ENCODE results near the gene SERINC2.

SERINC2 gene

GRCh38 chr1:31405578-31406245 lies 7.3 kb upstream of the SERINC2 start:
- no peaks in the 10 kb centered on the region for H3K4me1 ChIP-seq (ENCODE audit: insufficient read depth, low read length)
- H3K9ac ChIP-seq (ENCODE audit: low read length): no peak overlapping the region
- H3K27ac ChIP-seq (ENCODE audit: low read depth, low read length): no peak overlapping the region
- no peak overlapping the region for H3K4me3 ChIP-seq (ENCODE audit: low read depth in 1 of 2, low read length in 2 of 2)
- H3K27me3 ChIP-seq (ENCODE audit: control insufficient read depth in 1 of 2, insufficient read depth in 2 of 2, low read length in 2 of 2): peaks cover 6 to 10% of the 10 kb centered on the region in 2 donors
- H3K36me3 ChIP-seq (ENCODE audit: insufficient read depth, low read length): no peaks in the 10 kb centered on the region
- no peaks in the 10 kb centered on the region for H3K9me3 ChIP-seq (ENCODE audit: low read length)

GRCh38 chr1:31407029-31407626 lies 5.9 kb upstream of the SERINC2 start:
- Histone ChIP-seq H3K9ac (ENCODE audit: low read length) (no peak overlapping the region), H3K9me3 (ENCODE audit: low read length) (no peaks in the 10 kb centered on the region), H3K27ac (ENCODE audit: low read depth, low read length) (no peak overlapping the region), H3K27me3 (ENCODE audit: control insufficient read depth in 1 of 2, insufficient read depth in 2 of 2, low read length in 2 of 2) (peaks cover 19 to 24% of the 10 kb centered on the region in 2 donors), H3K36me3 (ENCODE audit: insufficient read depth, low read length) (no peaks in the 10 kb centered on the region), H3K4me1 (ENCODE audit: insufficient read depth, low read length) (no peaks in the 10 kb centered on the region), H3K4me3 (ENCODE audit: low read depth in 1 of 2, low read length in 2 of 2) (no peak overlapping the region)

- H3K27me3 ChIP-seq (ENCODE audit: control insufficient read depth in 1 of 2, insufficient read depth in 2 of 2, low read length in 2 of 2): peaks cover 26 to 40% of the 10 kb centered on the region in 2 donors
- H3K9ac ChIP-seq (ENCODE audit: low read length): no peak overlapping the region
- no peak overlapping the region for H3K27ac ChIP-seq (ENCODE audit: low read depth, low read length)
- no peaks in the 10 kb centered on the region for H3K9me3 ChIP-seq (ENCODE audit: low read length)
- H3K36me3 ChIP-seq (ENCODE audit: insufficient read depth, low read length): no peaks in the 10 kb centered on the region
- no peak overlapping the region for H3K4me3 ChIP-seq (ENCODE audit: low read depth in 1 of 2, low read length in 2 of 2)
- H3K4me1 ChIP-seq (ENCODE audit: insufficient read depth, low read length): no peaks in the 10 kb centered on the region
Measured at GRCh38 chr1:31408788-31409318, 4.2 kb upstream of the SERINC2 start.

GRCh38 chr1:31409946-31410858 lies 2.8 kb upstream of the SERINC2 start:
- H3K9me3 ChIP-seq (ENCODE audit: low read length): no peaks in the 10 kb centered on the region
- H3K27ac ChIP-seq (ENCODE audit: low read depth, low read length): no peak overlapping the region
- H3K27me3 ChIP-seq (ENCODE audit: control insufficient read depth in 1 of 2, insufficient read depth in 2 of 2, low read length in 2 of 2): peaks cover 26 to 53% of the 10 kb centered on the region in 2 donors
- H3K4me3 ChIP-seq (ENCODE audit: low read depth in 1 of 2, low read length in 2 of 2): no peak overlapping the region
- no peaks in the 10 kb centered on the region for H3K4me1 ChIP-seq (ENCODE audit: insufficient read depth, low read length)
- H3K9ac ChIP-seq (ENCODE audit: low read length): no peak overlapping the region
- no peaks in the 10 kb centered on the region for H3K36me3 ChIP-seq (ENCODE audit: insufficient read depth, low read length)

- no peak overlapping the region for H3K4me3 ChIP-seq (ENCODE audit: low read depth in 1 of 2, low read length in 2 of 2)
- no peak overlapping the region for H3K27ac ChIP-seq (ENCODE audit: low read depth, low read length)
- no peaks in the 10 kb centered on the region for H3K4me1 ChIP-seq (ENCODE audit: insufficient read depth, low read length)
- no peak overlapping the region for H3K9ac ChIP-seq (ENCODE audit: low read length)
- peaks cover 26 to 56% of the 10 kb centered on the region in 2 donors for H3K27me3 ChIP-seq (ENCODE audit: control insufficient read depth in 1 of 2, insufficient read depth in 2 of 2, low read length in 2 of 2)
- H3K36me3 ChIP-seq (ENCODE audit: insufficient read depth, low read length): no peaks in the 10 kb centered on the region
- no peaks in the 10 kb centered on the region for H3K9me3 ChIP-seq (ENCODE audit: low read length)
Measured at GRCh38 chr1:31410871-31411270, 2.1 kb upstream of the SERINC2 start.

GRCh38 chr1:31412205-31412604 lies 808 bp upstream of the SERINC2 start:
- H3K9me3 ChIP-seq (ENCODE audit: low read length): no peaks in the 10 kb centered on the region
- no peaks in the 10 kb centered on the region for H3K36me3 ChIP-seq (ENCODE audit: insufficient read depth, low read length)
- no peak overlapping the region for H3K27ac ChIP-seq (ENCODE audit: low read depth, low read length)
- H3K4me1 ChIP-seq (ENCODE audit: insufficient read depth, low read length): no peaks in the 10 kb centered on the region
- no peak overlapping the region for H3K4me3 ChIP-seq (ENCODE audit: low read depth in 1 of 2, low read length in 2 of 2)
- H3K27me3 ChIP-seq (ENCODE audit: control insufficient read depth in 1 of 2, insufficient read depth in 2 of 2, low read length in 2 of 2): peaks cover 26 to 56% of the 10 kb centered on the region in 2 donors
- no peak overlapping the region for H3K9ac ChIP-seq (ENCODE audit: low read length)

- H3K36me3 ChIP-seq (ENCODE audit: insufficient read depth, low read length): no peaks in the 10 kb centered on the region
- H3K27ac ChIP-seq (ENCODE audit: low read depth, low read length): no peak overlapping the region
- H3K9ac ChIP-seq (ENCODE audit: low read length): no peak overlapping the region
- peak overlapping the region; percentile 42 to 55 for H3K4me3 ChIP-seq (ENCODE audit: low read depth in 1 of 2, low read length in 2 of 2)
- H3K9me3 ChIP-seq (ENCODE audit: low read length): no peaks in the 10 kb centered on the region
- H3K27me3 ChIP-seq (ENCODE audit: control insufficient read depth in 1 of 2, insufficient read depth in 2 of 2, low read length in 2 of 2): peaks cover 26 to 56% of the 10 kb centered on the region in 2 donors
- H3K4me1 ChIP-seq (ENCODE audit: insufficient read depth, low read length): no peaks in the 10 kb centered on the region
Measured at GRCh38 chr1:31413405-31414001, 490 bp downstream of the SERINC2 start.

GRCh38 chr1:31414980-31415370 lies 2.0 kb downstream of the SERINC2 start:
- Histone ChIP-seq H3K4me1 (ENCODE audit: insufficient read depth, low read length) (no peaks in the 10 kb centered on the region), H3K27ac (ENCODE audit: low read depth, low read length) (no peak overlapping the region), H3K4me3 (ENCODE audit: low read depth in 1 of 2, low read length in 2 of 2) (no peak overlapping the region), H3K36me3 (ENCODE audit: insufficient read depth, low read length) (no peaks in the 10 kb centered on the region), H3K27me3 (ENCODE audit: control insufficient read depth in 1 of 2, insufficient read depth in 2 of 2, low read length in 2 of 2) (peaks cover 21 to 52% of the 10 kb centered on the region in 2 donors), H3K9ac (ENCODE audit: low read length) (no peak overlapping the region), H3K9me3 (ENCODE audit: low read length) (no peaks in the 10 kb centered on the region)

GRCh38 chr1:31415658-31416057 lies 2.6 kb downstream of the SERINC2 start:
- Histone ChIP-seq H3K27me3 (ENCODE audit: control insufficient read depth in 1 of 2, insufficient read depth in 2 of 2, low read length in 2 of 2) (peaks cover 20 to 47% of the 10 kb centered on the region in 2 donors), H3K9ac (ENCODE audit: low read length) (no peak overlapping the region), H3K36me3 (ENCODE audit: insufficient read depth, low read length) (no peaks in the 10 kb centered on the region), H3K27ac (ENCODE audit: low read depth, low read length) (no peak overlapping the region), H3K4me1 (ENCODE audit: insufficient read depth, low read length) (no peaks in the 10 kb centered on the region), H3K4me3 (ENCODE audit: low read depth in 1 of 2, low read length in 2 of 2) (no peak overlapping the region), H3K9me3 (ENCODE audit: low read length) (no peaks in the 10 kb centered on the region)

GRCh38 chr1:31416101-31416736 lies 3.2 kb downstream of the SERINC2 start:
- Histone ChIP-seq H3K4me1 (ENCODE audit: insufficient read depth, low read length) (no peaks in the 10 kb centered on the region), H3K9me3 (ENCODE audit: low read length) (no peaks in the 10 kb centered on the region), H3K4me3 (ENCODE audit: low read depth in 1 of 2, low read length in 2 of 2) (no peak overlapping the region), H3K36me3 (ENCODE audit: insufficient read depth, low read length) (no peaks in the 10 kb centered on the region), H3K27ac (ENCODE audit: low read depth, low read length) (no peak overlapping the region), H3K9ac (ENCODE audit: low read length) (no peak overlapping the region), H3K27me3 (ENCODE audit: control insufficient read depth in 1 of 2, insufficient read depth in 2 of 2, low read length in 2 of 2) (peaks cover 15 to 41% of the 10 kb centered on the region in 2 donors)
